GM21526 (cell line): Measurements from ENCODE around the gene DOCK2.
A peak's percentile ranks its signal among the peaks of the same experiment; 100 is the strongest.

Experiments used
- ATAC-seq: cut with Tn5 transposase; IDR thresholded peaks from one replicate; pipeline ENCODE4 v1.9.1; 2021; ENCODE audit warnings: moderate library complexity; ENCODE audit not compliant: unreplicated experiment, low FRiP score

DOCK2 gene

GRCh38 chr5:169682026-169682425, 45.0 kb downstream of the DOCK2 start:
- no peak for ATAC-seq

- ATAC-seq: peak; percentile 75
Measured at GRCh38 chr5:169686137-169686536, 49.1 kb downstream of the DOCK2 start.

- ATAC-seq: no peak
Measured at GRCh38 chr5:169688106-169688505, 51.0 kb downstream of the DOCK2 start.

GRCh38 chr5:169691471-169691870, 54.4 kb downstream of the DOCK2 start:
- no peak for ATAC-seq

- no peak for ATAC-seq
Measured at GRCh38 chr5:169694091-169694625, 57.1 kb downstream of the DOCK2 start.

- ATAC-seq: no peak
Measured at GRCh38 chr5:169695025-169695625, 58.0 kb downstream of the DOCK2 start.

- no peak for ATAC-seq
Measured at GRCh38 chr5:169695919-169696490, 58.9 kb downstream of the DOCK2 start.

GRCh38 chr5:169696621-169697510, 59.8 kb downstream of the DOCK2 start:
- no peak for ATAC-seq

GRCh38 chr5:169697511-169697890, 60.4 kb downstream of the DOCK2 start:
- no peak for ATAC-seq

GRCh38 chr5:169697976-169698375, 60.9 kb downstream of the DOCK2 start:
- ATAC-seq: no peak

GRCh38 chr5:169700611-169701010, 63.5 kb downstream of the DOCK2 start:
- no peak for ATAC-seq

GRCh38 chr5:169701910-169702451, 64.9 kb downstream of the DOCK2 start:
- no peak for ATAC-seq

GRCh38 chr5:169702693-169703481, 65.8 kb downstream of the DOCK2 start:
- ATAC-seq: peak; percentile 78

- ATAC-seq: no peak
Measured at GRCh38 chr5:169703813-169704212, 66.7 kb downstream of the DOCK2 start.

GRCh38 chr5:169705322-169705721, 68.2 kb downstream of the DOCK2 start:
- ATAC-seq: no peak

- ATAC-seq: no peak
Measured at GRCh38 chr5:169706071-169706470, 69.0 kb downstream of the DOCK2 start.

GRCh38 chr5:169706758-169707450, 69.8 kb downstream of the DOCK2 start:
- no peak for ATAC-seq

- ATAC-seq: no peak
Measured at GRCh38 chr5:169707686-169708085, 70.6 kb downstream of the DOCK2 start.

- ATAC-seq: no peak
Measured at GRCh38 chr5:169710675-169711074, 73.6 kb downstream of the DOCK2 start.
